CD4-positive, alpha-beta memory T cell (primary cell): ENCODE data around the gene MGAT3. TPM values are rescaled to one million over a fixed set of nuclear protein-coding genes. Genes with fewer than 3 reads are reported as not detected.
A peak's percentile ranks its signal among the peaks of the same experiment; 100 is the strongest.

Experiments
- CTCF ChIA-PET: fragments of 350-600 bp; sonication (Branson Sonifier 250); formaldehyde crosslinking; loops from one replicate; lab custom pipeline; 2021; ENCODE audit warnings: inconsistent platforms; ENCODE audit not compliant: partially characterized antibody; lab: Charles Lee
- POLR2A ChIA-PET: fragments of 350-600 bp; sonication (Branson Sonifier 250); formaldehyde crosslinking; loops from one replicate; lab custom pipeline; 2021; ENCODE audit not compliant: partially characterized antibody; lab: Charles Lee
- DNase-seq, 5 donors: peaks; one replicate each; pipeline versions ENCODE4 v3.0.0 to v3.0.0-alpha.2; 2020 to 2022; ENCODE audit warnings: mixed read lengths in 1 of 5
- H3K27ac ChIP-seq: one replicate; pipeline ENCODE4 v1.7.0; 2013; ENCODE audit warnings: low read depth, low read length
- H3K27me3 ChIP-seq: 2 replicates; pipeline ENCODE4 v1.7.0; 2013; ENCODE audit warnings: mild to moderate bottlenecking, low read length, moderate library complexity; ENCODE audit not compliant: insufficient read depth
- H3K36me3 ChIP-seq: 2 replicates; pipeline ENCODE4 v1.7.0; 2013; ENCODE audit warnings: mild to moderate bottlenecking, low read length, moderate library complexity; ENCODE audit not compliant: insufficient read depth
- H3K4me1 ChIP-seq: 2 replicates; pipeline ENCODE4 v1.7.0; 2013; ENCODE audit warnings: mild to moderate bottlenecking, low read length, moderate library complexity; ENCODE audit not compliant: insufficient read depth
- H3K4me3 ChIP-seq, 2 donors: one replicate each; pipeline ENCODE4 v1.7.0; 2013; ENCODE audit warnings: low read length in 2 of 2, mild to moderate bottlenecking in 1 of 2
- H3K9me3 ChIP-seq, 2 donors: one replicate each; pipeline ENCODE4 v1.7.0; 2013; ENCODE audit warnings: low read length in 2 of 2, control low read depth in 1 of 2; ENCODE audit not compliant: control insufficient read depth in 1 of 2
- H3K27ac Mint-ChIP-seq, 7 donors: one replicate each; pipeline ENCODE4 v1.8.0; 2020 to 2021; ENCODE audit warnings: mixed read lengths in 7 of 7, mild to moderate bottlenecking in 6 of 7, inconsistent platforms in 3 of 7, moderate library complexity in 3 of 7
- H3K27me3 Mint-ChIP-seq, 2 donors: one replicate each; pipeline ENCODE4 v1.8.0; 2020 to 2021; ENCODE audit warnings: mixed read lengths in 2 of 2
- H3K36me3 Mint-ChIP-seq, 2 donors: one replicate each; pipeline ENCODE4 v1.8.0; 2020 to 2021; ENCODE audit warnings: mixed read lengths in 2 of 2, inconsistent platforms in 1 of 2, mild to moderate bottlenecking in 1 of 2
- H3K4me1 Mint-ChIP-seq, 4 donors: one replicate each; pipeline ENCODE4 v1.8.0; 2020 to 2021; ENCODE audit warnings: mixed read lengths in 4 of 4, mild to moderate bottlenecking in 1 of 4
- H3K4me3 Mint-ChIP-seq, 8 donors: one replicate each; pipeline ENCODE4 v1.8.0; 2020 to 2021; ENCODE audit warnings: mixed read lengths in 8 of 8, mild to moderate bottlenecking in 7 of 8, moderate library complexity in 6 of 8, inconsistent platforms in 3 of 8
- H3K9me3 Mint-ChIP-seq, 8 donors: one replicate each; pipeline ENCODE4 v1.8.0; 2020 to 2021; ENCODE audit warnings: mixed read lengths in 8 of 8, mild to moderate bottlenecking in 5 of 8, inconsistent platforms in 3 of 8, moderate library complexity in 1 of 8
- intact Hi-C: fragments of 100-400 bp; cut with micrococcal nuclease; formaldehyde crosslinking; loops from one replicate; pipeline ENCODE4 v1.15.1; 2023
- polyA plus RNA-seq, 2 donors: library from polyadenylated mRNA; unstranded; fragments of 300-500 nt; fragmentation: Illumina TruSeq; gene quantifications; one replicate each; pipeline ENCODE4 v1.2.3, GENCODE V29; 2021
- total RNA-seq, 2 experiments: library from RNA; stranded (reverse); gene quantifications; one replicate each; pipeline ENCODE4 v1.2.3, GENCODE V29; 2021

Gene MGAT3
- total and polyA plus RNA-seq, 4 experiments from 2014 or later: 0.19 to 0.73 TPM; not detected in 2

GRCh38 chr22:39491696-39492095 is 34.9 kb downstream of the MGAT3 start:
- Histone ChIP-seq H3K36me3 (no peaks in the 10 kb centered on the region), H3K27ac (no peak overlapping the region), H3K4me1 (peaks cover 6% of the 10 kb centered on the region), H3K27me3 (no peaks in the 10 kb centered on the region), H3K9me3 (no peaks in the 10 kb centered on the region), H3K4me3 (no peak overlapping the region)
- Mint-ChIP-seq H3K4me1 (peaks cover 8 to 20% (median 12%) of the 10 kb centered on the region in 4 donors), H3K9me3 (no peaks in the 10 kb centered on the region), H3K36me3 (no peaks in the 10 kb centered on the region), H3K27me3 (no peaks in the 10 kb centered on the region), H3K27ac (no peak overlapping the region), H3K4me3 (no peak overlapping the region)
- intact Hi-C loops: no loop called here
- no peak for DNase-seq
- ChIA-PET POLR2A (interaction anchor here (0.9 to 6.5 kb wide), 3 partner anchors 10 to 38 kb away, joined by 4 to 83 read pairs (median 38); partner anchors contain the start of genes ATF4, MIEF1 and RPS19BP1), CTCF (interaction anchor here (2.8 to 11.6 kb wide), 3 partner anchors 25 to 533 kb away, joined by 10 to 345 read pairs (median 77); partner anchors contain the start of gene RPS19BP1)

DNA sequence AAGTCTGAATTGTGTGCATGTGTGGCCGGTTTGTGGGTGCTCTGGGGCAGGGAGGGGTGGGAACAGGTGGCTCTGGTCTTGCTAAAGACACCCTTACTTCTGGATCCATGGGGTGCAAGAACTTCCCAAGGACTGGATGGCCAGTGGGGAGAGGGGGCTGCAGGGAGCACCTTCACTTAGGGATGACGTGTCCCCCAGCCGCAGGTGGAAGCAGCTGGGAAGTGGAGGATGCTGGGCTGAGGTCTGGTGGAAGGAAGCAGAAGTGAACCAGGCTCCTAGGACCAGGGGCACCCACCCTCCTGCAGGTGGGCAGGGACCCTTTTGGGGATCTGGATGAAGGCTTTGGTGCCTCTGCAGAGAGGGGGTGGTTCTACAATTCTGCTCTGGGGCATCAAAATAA is 35.4 kb downstream of the MGAT3 start:
- Mint-ChIP-seq H3K27me3 (no peaks in the 10 kb centered on the region), H3K9me3 (no peaks in the 10 kb centered on the region), H3K36me3 (no peaks in the 10 kb centered on the region), H3K27ac (no peak overlapping the region), H3K4me3 (no peak overlapping the region), H3K4me1 (peaks cover 8 to 20% (median 12%) of the 10 kb centered on the region in 4 donors)
- no peak overlapping the region for H3K4me3 ChIP-seq
- intact Hi-C loops: no loop called here
- POLR2A ChIA-PET: interaction anchor here (0.9 to 6.5 kb wide), 4 partner anchors 10 to 38 kb away, joined by 4 to 83 read pairs (median 24); partner anchors contain the start of genes ATF4, MIEF1 and RPS19BP1
- no peaks in the 10 kb centered on the region for H3K9me3 ChIP-seq
- H3K27me3 ChIP-seq: no peaks in the 10 kb centered on the region
- H3K36me3 ChIP-seq: no peaks in the 10 kb centered on the region
- no peak overlapping the region for H3K27ac ChIP-seq
- peaks cover 6% of the 10 kb centered on the region for H3K4me1 ChIP-seq
- CTCF ChIA-PET: interaction anchor here (0.7 to 11.6 kb wide), 8 partner anchors 10 to 533 kb away, joined by 3 to 345 read pairs (median 14); partner anchors contain the start of genes MIEF1, RPS19BP1 and TAB1
- DNase-seq: no peak

- Histone ChIP-seq H3K4me1 (peaks cover 6% of the 10 kb centered on the region), H3K27me3 (no peaks in the 10 kb centered on the region), H3K4me3 (no peak overlapping the region), H3K36me3 (no peaks in the 10 kb centered on the region), H3K27ac (no peak overlapping the region), H3K9me3 (no peaks in the 10 kb centered on the region)
- H3K27me3 Mint-ChIP-seq: no peaks in the 10 kb centered on the region
- H3K4me3 Mint-ChIP-seq: no peak overlapping the region
- no peak for DNase-seq
- intact Hi-C loops: loop anchor here (1.0 kb wide), 2 partner anchors 21 to 531 kb away; no protein-coding TSS in a partner anchor
- ChIA-PET POLR2A (interaction anchor here (1.0 to 6.5 kb wide), 7 partner anchors 9 to 174 kb away, joined by 3 to 83 read pairs (median 7); partner anchors contain the start of genes ATF4, MIEF1 and RPL3), CTCF (interaction anchor here (0.5 to 11.6 kb wide), 24 partner anchors 8 to 854 kb away, joined by 3 to 345 read pairs (median 4); partner anchors contain the start of genes ATF4, MIEF1, RPS19BP1 and TAB1)
- no peaks in the 10 kb centered on the region for H3K9me3 Mint-ChIP-seq
- peak overlapping the region in 4 of 7 donors; percentile 2 to 45 (median 35) for H3K27ac Mint-ChIP-seq
- H3K4me1 Mint-ChIP-seq: peaks cover 8 to 20% (median 13%) of the 10 kb centered on the region in 4 donors
- H3K36me3 Mint-ChIP-seq: no peaks in the 10 kb centered on the region
Observed at GRCh38 chr22:39493759-39494158, 36.9 kb downstream of the MGAT3 start.

GRCh38 chr22:39494471-39495120 is 37.8 kb downstream of the MGAT3 start:
- ChIA-PET POLR2A (interaction anchor here (1.1 to 6.5 kb wide), 6 partner anchors 8 to 82 kb away, joined by 3 to 83 read pairs (median 8); partner anchors contain the start of genes ATF4 and MIEF1), CTCF (interaction anchor here (1.0 to 11.6 kb wide), 17 partner anchors 13 to 853 kb away, joined by 3 to 345 read pairs (median 5); partner anchors contain the start of genes ATF4, RPS19BP1 and TAB1)
- Mint-ChIP-seq H3K27ac (peak overlapping the region in 2 of 7 donors; percentile 25 to 77), H3K4me3 (peak overlapping the region in 1 of 8 donors; percentile 17), H3K36me3 (no peaks in the 10 kb centered on the region), H3K4me1 (peaks cover 8 to 20% (median 13%) of the 10 kb centered on the region in 4 donors), H3K27me3 (no peaks in the 10 kb centered on the region), H3K9me3 (no peaks in the 10 kb centered on the region)
- Histone ChIP-seq H3K27me3 (no peaks in the 10 kb centered on the region), H3K27ac (no peak overlapping the region), H3K4me1 (peaks cover 6% of the 10 kb centered on the region), H3K36me3 (no peaks in the 10 kb centered on the region), H3K4me3 (no peak overlapping the region), H3K9me3 (no peaks in the 10 kb centered on the region)
- DNase-seq: no peak
- intact Hi-C loops: loop anchor here (1.0 kb wide), 2 partner anchors 35 to 542 kb away; no protein-coding TSS in a partner anchor

DNA sequence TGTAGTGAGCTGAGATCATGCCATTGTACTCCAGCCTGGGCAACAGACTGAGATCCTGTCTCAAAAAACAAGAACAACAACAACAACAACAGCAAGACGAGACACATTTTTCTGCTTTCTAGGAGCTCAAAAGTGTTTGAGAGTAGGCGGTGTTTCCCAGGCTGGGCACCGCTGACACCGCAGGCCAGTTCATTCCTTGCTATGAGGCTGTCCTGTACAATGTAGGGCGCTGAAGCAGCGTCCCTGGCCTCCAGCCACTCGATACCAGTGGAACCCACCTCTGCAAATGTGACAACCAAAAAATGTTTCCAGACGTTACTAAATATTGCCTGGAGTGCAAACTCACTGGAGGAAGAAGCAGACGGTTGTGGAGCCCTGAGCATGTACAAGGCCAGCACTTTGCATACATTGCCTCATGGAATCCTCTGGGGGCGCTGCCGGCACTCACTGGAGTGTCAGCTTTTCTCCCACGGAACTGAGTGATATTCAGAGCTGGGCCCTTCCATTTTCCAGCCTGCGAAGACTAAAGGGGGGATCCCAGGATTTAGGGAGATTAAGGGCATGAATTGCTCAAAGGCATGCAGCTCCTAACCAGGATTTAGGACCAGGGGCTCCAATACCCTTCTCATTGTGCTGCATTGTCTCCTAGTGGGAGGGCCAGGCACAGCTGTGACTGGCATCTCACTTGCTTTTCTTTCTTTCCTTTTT is 39.5 kb downstream of the MGAT3 start:
- DNase-seq: peak; percentile 42 to 65 (median 46)
- no peaks in the 10 kb centered on the region for H3K9me3 ChIP-seq
- Mint-ChIP-seq H3K9me3 (no peaks in the 10 kb centered on the region), H3K36me3 (no peaks in the 10 kb centered on the region), H3K27ac (peak overlapping the region in 5 of 7 donors; percentile 3 to 75 (median 30)), H3K4me1 (peaks cover 3 to 11% (median 9%) of the 10 kb centered on the region in 4 donors), H3K27me3 (no peaks in the 10 kb centered on the region), H3K4me3 (no peak overlapping the region)
- no peak overlapping the region for H3K4me3 ChIP-seq
- ChIA-PET POLR2A (interaction anchor here (0.9 to 2.9 kb wide), 6 partner anchors 24 to 548 kb away, joined by 3 to 21 read pairs (median 4); partner anchors contain the start of gene ATF4), CTCF (interaction anchor here (0.7 to 11.6 kb wide), 23 partner anchors 9 to 733 kb away, joined by 3 to 345 read pairs (median 4); partner anchors contain the start of genes ATF4, RPS19BP1 and TAB1)
- H3K27me3 ChIP-seq: no peaks in the 10 kb centered on the region
- intact Hi-C loops: no loop called here
- H3K27ac ChIP-seq: no peak overlapping the region
- no peaks in the 10 kb centered on the region for H3K36me3 ChIP-seq
- no peaks in the 10 kb centered on the region for H3K4me1 ChIP-seq

DNA sequence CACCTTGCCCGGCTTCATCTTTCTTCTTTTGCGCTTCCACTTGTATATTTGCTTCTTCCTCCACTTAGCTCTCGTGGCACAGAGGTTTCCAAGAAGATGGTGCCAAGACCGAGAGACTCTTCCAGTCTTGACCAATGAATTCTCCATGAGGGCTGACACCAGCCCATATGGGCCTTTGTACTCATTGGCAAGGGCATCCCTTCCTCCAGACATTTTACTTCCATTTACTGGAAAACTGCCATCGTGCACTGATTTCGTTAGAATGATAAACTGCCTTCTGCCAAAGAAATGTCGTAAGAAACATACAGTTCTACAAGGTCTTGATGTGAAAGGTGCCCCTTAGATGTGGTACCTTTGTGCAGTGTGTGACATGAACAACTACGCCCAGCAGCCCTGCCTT is 40.6 kb downstream of the MGAT3 start:
- Histone ChIP-seq H3K27ac (no peak overlapping the region), H3K4me3 (no peak overlapping the region), H3K4me1 (peaks cover 4% of the 10 kb centered on the region), H3K36me3 (no peaks in the 10 kb centered on the region), H3K9me3 (no peaks in the 10 kb centered on the region), H3K27me3 (no peaks in the 10 kb centered on the region)
- ChIA-PET POLR2A (interaction anchor here (2.2 to 2.9 kb wide), 2 partner anchors 23 to 32 kb away, joined by 16 to 21 read pairs; partner anchors contain the start of gene ATF4), CTCF (interaction anchor here (1.2 to 11.6 kb wide), 7 partner anchors 11 to 531 kb away, joined by 4 to 345 read pairs (median 6); partner anchors contain the start of gene RPS19BP1)
- Mint-ChIP-seq H3K27me3 (no peaks in the 10 kb centered on the region), H3K4me1 (peaks cover 3 to 22% (median 17%) of the 10 kb centered on the region in 4 donors), H3K27ac (peak overlapping the region in 1 of 7 donors; percentile 37), H3K9me3 (no peaks in the 10 kb centered on the region), H3K4me3 (no peak overlapping the region), H3K36me3 (peaks cover 0 to 3% of the 10 kb centered on the region in 2 donors)
- intact Hi-C loops: no loop called here
- DNase-seq: no peak
